Transverse colon (tissue), 4 donors: ENCODE data around the gene RAI1. TPM values are rescaled to one million over a fixed set of nuclear protein-coding genes. Genes with fewer than 3 reads are reported as not detected.
"Not testable (repeated sequence)": the region's sequence is repeated elsewhere in the genome, so short reads cannot be mapped to it uniquely, and the experiment has no call there.

Experiments used
- DNase-seq: peaks from one replicate; pipeline ENCODE4 v3.0.0-alpha.2; 2019
- H3K27ac ChIP-seq, 4 donors: fragments of 200-600 bp; sonication (generic); 2 replicates each; pipeline ENCODE4 v1.5.1; 2016 to 2018; ENCODE audit warnings: inconsistent platforms in 4 of 4
- H3K27me3 ChIP-seq: fragments of 200-600 bp; sonication (generic); 2 replicates; pipeline ENCODE4 v1.5.1; 2017; ENCODE audit warnings: inconsistent platforms
- H3K36me3 ChIP-seq, 4 donors: fragments of 200-600 bp; sonication (generic); 2 replicates each; pipeline ENCODE4 v1.5.1; 2017 to 2019; ENCODE audit warnings: inconsistent platforms in 4 of 4
- H3K4me1 ChIP-seq, 4 donors: fragments of 200-600 bp; sonication (generic); 2 replicates each; pipeline ENCODE4 v1.5.1; 2017 to 2020; ENCODE audit warnings: inconsistent platforms in 4 of 4
- H3K4me3 ChIP-seq, 4 donors: fragments of 200-600 bp; sonication (generic); 1 replicate in 1 of 4; 2 replicates in 3 of 4; pipeline versions ENCODE4 v1.5.1 to v1.6.1; 2017 to 2019; ENCODE audit warnings: inconsistent platforms in 4 of 4
- H3K9me3 ChIP-seq, 2 donors: fragments of 200-600 bp; sonication (generic); 2 replicates each; pipeline ENCODE4 v1.5.1; 2017 to 2019; ENCODE audit warnings: inconsistent platforms in 2 of 2
- CTCF ChIP-seq, 5 experiments: fragments of 200-600 bp in 3 of 5; fragments of 450-650 bp in 2 of 5; sonication (generic) in 3 of 5; IDR thresholded peaks; 1 replicate in 2 of 5; 2 replicates in 3 of 5; pipeline ENCODE4 v1.5.1; 2016 to 2017; ENCODE audit warnings: antibody characterized with exemption in 5 of 5, inconsistent platforms in 3 of 5, mild to moderate bottlenecking in 2 of 5, moderate library complexity in 1 of 5
- EP300 ChIP-seq: sonication (generic); formaldehyde crosslinking; IDR thresholded peaks from one replicate; pipeline ENCODE4 v1.6.1; 2017; ENCODE audit warnings: antibody characterized with exemption, low read depth
- POLR2A ChIP-seq: fragments of 450-650 bp; IDR thresholded peaks from one replicate; pipeline ENCODE4 v1.6.1; 2016; ENCODE audit warnings: antibody characterized with exemption, mild to moderate bottlenecking, moderate library complexity
- POLR2AphosphoS5 ChIP-seq, 3 donors: sonication (generic); formaldehyde crosslinking; IDR thresholded peaks; one replicate each; pipeline ENCODE4 v1.6.1; 2016; ENCODE audit warnings: antibody characterized with exemption in 3 of 3
- WGBS, 2 donors: methylation state at CpG; one replicate each; pipeline ENCODE4 v1.1.5; 2018; ENCODE audit warnings: low coverage in 1 of 2; 5-methylcytosine and 5-hydroxymethylcytosine counted together
- in situ Hi-C, 4 donors: fragments of 200-750 bp; cut with MboI; loops; one replicate each; pipeline versions ENCODE4 v1.15.0 to v1.15.1; 2017; ENCODE audit warnings: low sequenced_read_pairs in 3 of 4, low pct_ligation_motif_present in 1 of 4, low pct_unique_long_range_greater_than_20kb in 1 of 4
- intact Hi-C: fragments of 100-400 bp; cut with DNase I; formaldehyde crosslinking; loops from one replicate; pipeline ENCODE4 v1.15.1; 2023; ENCODE audit warnings: low total_unique reads
- total RNA-seq, 4 donors: library from RNA; depleted of rRNA; stranded (reverse); fragments of >200 nt; gene quantifications; one replicate each; pipeline ENCODE4 v1.1.0, GENCODE V29; 2016

RAI1 gene
- total RNA-seq, 4 donors from 2014 or later = 14.1 to 163 (median 34.6) TPM

GRCh38 chr17:17684906-17685774, 3.9 kb downstream of the RAI1 start:
- peaks cover 23 to 54% (median 36%) of the 10 kb centered on the region in 4 donors for H3K4me1 ChIP-seq

GRCh38 chr17:17685775-17686291, 4.6 kb downstream of the RAI1 start:
- Histone ChIP-seq H3K27ac (peak overlapping the region; percentile 89 to 98 (median 92)), H3K27me3 (no peaks in the 10 kb centered on the region), H3K9me3 (no peaks in the 10 kb centered on the region), H3K36me3 (no peaks in the 10 kb centered on the region), H3K4me3 (no peak overlapping the region), H3K4me1 (peaks cover 23 to 56% (median 40%) of the 10 kb centered on the region in 4 donors)
- intact Hi-C loops = no loop called here
- peak; percentile 79 for DNase-seq
- in situ Hi-C loops = loop anchor here (10.0 to 25.0 kb wide), 5 partner anchors 101 to 351 kb away; partner anchors contain the start of genes ATPAF2 (in 2 of the 4) and GID4 (in 2 of the 4)
- WGBS, 2 donors = 20% methylated on average over 14 of the region's 14 CpGs; no CpG with 5 or more reads in 1 of the 2 donors
- TF ChIP-seq POLR2AphosphoS5 (IDR thresholded peaks at IDR 0.05) = peak in 2 of 3 donors; percentile 25 to 35
- no peak for TF ChIP-seq EP300

More at GRCh38 chr17:17684906-17685774, 3.9 kb downstream of the RAI1 start:
- in situ Hi-C loops = loop anchor here (10.0 to 25.0 kb wide), 5 partner anchors 102 to 352 kb away; partner anchors contain the start of genes ATPAF2 (in 2 of the 4) and GID4 (in 2 of the 4)
- no peaks in the 10 kb centered on the region for H3K9me3 ChIP-seq
- intact Hi-C loops = loop anchor here (5.0 kb wide), 1 partner anchor 97 kb away; no protein-coding TSS in a partner anchor
- WGBS, 2 donors = 37% methylated on average over 15 of the region's 15 CpGs; no CpG with 5 or more reads in 1 of the 2 donors
- DNase-seq = no peak
- no peaks in the 10 kb centered on the region for H3K27me3 ChIP-seq
- peak overlapping the region; percentile 89 to 98 (median 92) for H3K27ac ChIP-seq
- H3K4me3 ChIP-seq = no peak overlapping the region
- H3K36me3 ChIP-seq = no peaks in the 10 kb centered on the region
- no peak for TF ChIP-seq CTCF (IDR thresholded peaks at IDR 0.05)
- no peak for TF ChIP-seq POLR2AphosphoS5 (IDR thresholded peaks at IDR 0.05)
- no peak for TF ChIP-seq POLR2A
- no peak for TF ChIP-seq EP300

GRCh38 chr17:17689312-17689711, 8.1 kb downstream of the RAI1 start:
- no peaks in the 10 kb centered on the region for H3K36me3 ChIP-seq
- TF ChIP-seq CTCF (IDR thresholded peaks at IDR 0.05) (no peak), EP300 (no peak), POLR2A (no peak), POLR2AphosphoS5 (IDR thresholded peaks at IDR 0.05) (no peak)
- 74% methylated on average over 4 of the region's 4 CpGs; no CpG with 5 or more reads in 1 of the 2 donors for WGBS, 2 donors
- no peaks in the 10 kb centered on the region for H3K27me3 ChIP-seq
- H3K4me3 ChIP-seq = no peak overlapping the region
- no peaks in the 10 kb centered on the region for H3K9me3 ChIP-seq
- intact Hi-C loops = no loop called here
- in situ Hi-C loops = loop anchor here (10.0 to 25.0 kb wide), 5 partner anchors 98 to 348 kb away; partner anchors contain the start of genes ATPAF2 (in 2 of the 4) and GID4 (in 2 of the 4)
- DNase-seq = no peak
- peaks cover 34 to 74% (median 63%) of the 10 kb centered on the region in 4 donors for H3K4me1 ChIP-seq
- H3K27ac ChIP-seq = no peak overlapping the region

GRCh38 chr17:17690233-17690632, 9.0 kb downstream of the RAI1 start:
- H3K4me1 ChIP-seq = peaks cover 30 to 73% (median 59%) of the 10 kb centered on the region in 4 donors
- H3K27me3 ChIP-seq, H3K36me3 ChIP-seq: not testable (repeated sequence)

More at GRCh38 chr17:17690233-17690632, 9.0 kb downstream of the RAI1 start:
- H3K9me3 ChIP-seq, intact Hi-C loops, H3K4me3 ChIP-seq, DNase-seq: not testable (repeated sequence)
- 67 to 72% methylated on average over 6 to 7 of the region's 7 CpGs for WGBS, 2 donors
- peak overlapping the region in 2 of 4 donors; percentile 28 to 30 for H3K27ac ChIP-seq
- in situ Hi-C loops = loop anchor here (25.0 kb wide), 4 partner anchors 97 to 347 kb away; partner anchors contain the start of genes ATPAF2 (in 1 of the 4) and GID4 (in 1 of the 4)
